ENCODE results near the gene LHX4.

LHX4 gene

GRCh38 chr1:180253585-180254495 lies 23.8 kb downstream of the LHX4 start:
- DNase-seq (ENCODE audit: low read depth), result no peak
- no peak for TF ChIP-seq CTCF (conservative IDR thresholded peaks at IDR 0.05; ENCODE audit: low read length)

GRCh38 chr1:180254496-180254819 lies 24.4 kb downstream of the LHX4 start:
- H3K4me3 ChIP-seq (ENCODE audit: low read length), result no peak overlapping the region
- DNase-seq (ENCODE audit: low read depth), result no peak
- no peak for TF ChIP-seq CTCF (conservative IDR thresholded peaks at IDR 0.05; ENCODE audit: low read length)

More at GRCh38 chr1:180253585-180254495, 23.8 kb downstream of the LHX4 start:
- no peak overlapping the region for H3K4me3 ChIP-seq (ENCODE audit: low read length)

- DNase-seq (ENCODE audit: low read depth), result no peak
- no peak overlapping the region for H3K4me3 ChIP-seq (ENCODE audit: low read length)
- no peak for TF ChIP-seq CTCF (conservative IDR thresholded peaks at IDR 0.05; ENCODE audit: low read length)
These were observed 24.8 kb downstream of the LHX4 start for GRCh38 chr1:180254854-180255253.

- no peak overlapping the region for H3K4me3 ChIP-seq (ENCODE audit: low read length)
- TF ChIP-seq CTCF (conservative IDR thresholded peaks at IDR 0.05; ENCODE audit: low read length), result no peak
These were observed 25.7 kb downstream of the LHX4 start for GRCh38 chr1:180255536-180256340.

GRCh38 chr1:180256341-180257027 lies 26.4 kb downstream of the LHX4 start:
- no peak for DNase-seq (ENCODE audit: low read depth)
- no peak for TF ChIP-seq CTCF (conservative IDR thresholded peaks at IDR 0.05; ENCODE audit: low read length)
- H3K4me3 ChIP-seq (ENCODE audit: low read length), result no peak overlapping the region

More at GRCh38 chr1:180255536-180256340, 25.7 kb downstream of the LHX4 start:
- no peak for DNase-seq (ENCODE audit: low read depth)

- no peak for DNase-seq (ENCODE audit: low read depth)
- TF ChIP-seq CTCF (conservative IDR thresholded peaks at IDR 0.05; ENCODE audit: low read length), result no peak
- no peak overlapping the region for H3K4me3 ChIP-seq (ENCODE audit: low read length)
These were observed 26.9 kb downstream of the LHX4 start for GRCh38 chr1:180257028-180257386.

Data from AG10803 (cell line).